Choroid plexus epithelial cell (primary cell): Measurements from ENCODE around the gene PRKG2.

Experiments
- DNase-seq: peaks from one replicate; pipeline ENCODE4 v3.0.0-alpha.2; 2010; ENCODE audit warnings: low read depth
- H3K4me3 ChIP-seq: 2 replicates; pipeline ENCODE4 v1.5.1; 2011; ENCODE audit warnings: low read depth, mild to moderate bottlenecking, control low read depth, low read length, moderate library complexity
- TF ChIP-seq, protein P1 (sequence below): conservative IDR thresholded peaks from 2 replicates; pipeline ENCODE4 v1.5.1; 2011; ENCODE audit warnings: low read depth, mild to moderate bottlenecking, control low read depth, inconsistent platforms, low read length, moderate library complexity

Gene PRKG2

DNA sequence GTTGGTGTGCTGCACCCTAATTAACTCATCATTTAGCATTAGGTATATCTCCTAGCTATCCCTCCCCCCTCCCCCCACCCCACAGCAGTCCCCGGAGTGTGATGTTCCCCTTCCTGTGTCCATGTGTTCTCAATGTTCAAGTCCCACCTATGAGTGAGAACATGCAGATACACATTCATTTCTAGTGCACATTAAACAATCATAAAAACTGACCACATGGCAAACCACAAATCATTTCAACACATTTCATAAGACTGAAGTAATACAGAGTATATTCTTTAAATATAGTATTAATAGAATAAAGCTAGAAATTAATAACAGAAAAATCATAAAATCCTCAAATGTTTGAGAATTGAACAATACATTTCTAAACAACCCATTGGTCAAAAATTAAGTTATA is 34.1 kb downstream of the PRKG2 start:
- no peak overlapping the region for H3K4me3 ChIP-seq
- peak; percentile 71 for DNase-seq
- TF ChIP-seq, protein P1, sequence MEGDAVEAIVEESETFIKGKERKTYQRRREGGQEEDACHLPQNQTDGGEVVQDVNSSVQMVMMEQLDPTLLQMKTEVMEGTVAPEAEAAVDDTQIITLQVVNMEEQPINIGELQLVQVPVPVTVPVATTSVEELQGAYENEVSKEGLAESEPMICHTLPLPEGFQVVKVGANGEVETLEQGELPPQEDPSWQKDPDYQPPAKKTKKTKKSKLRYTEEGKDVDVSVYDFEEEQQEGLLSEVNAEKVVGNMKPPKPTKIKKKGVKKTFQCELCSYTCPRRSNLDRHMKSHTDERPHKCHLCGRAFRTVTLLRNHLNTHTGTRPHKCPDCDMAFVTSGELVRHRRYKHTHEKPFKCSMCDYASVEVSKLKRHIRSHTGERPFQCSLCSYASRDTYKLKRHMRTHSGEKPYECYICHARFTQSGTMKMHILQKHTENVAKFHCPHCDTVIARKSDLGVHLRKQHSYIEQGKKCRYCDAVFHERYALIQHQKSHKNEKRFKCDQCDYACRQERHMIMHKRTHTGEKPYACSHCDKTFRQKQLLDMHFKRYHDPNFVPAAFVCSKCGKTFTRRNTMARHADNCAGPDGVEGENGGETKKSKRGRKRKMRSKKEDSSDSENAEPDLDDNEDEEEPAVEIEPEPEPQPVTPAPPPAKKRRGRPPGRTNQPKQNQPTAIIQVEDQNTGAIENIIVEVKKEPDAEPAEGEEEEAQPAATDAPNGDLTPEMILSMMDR = no peak

- DNase-seq = peak; percentile 24
- TF ChIP-seq, protein P1 = no peak
- no peak overlapping the region for H3K4me3 ChIP-seq
Measured at GRCh38 chr4:81179326-81179725, 35.7 kb downstream of the PRKG2 start.

- DNase-seq = peak; percentile 84
- H3K4me3 ChIP-seq = no peak overlapping the region
- TF ChIP-seq, protein P1 = no peak
Measured at GRCh38 chr4:81173213-81173612, 41.8 kb downstream of the PRKG2 start.

- H3K4me3 ChIP-seq = no peak overlapping the region
- TF ChIP-seq, protein P1 = no peak
- peak; percentile 64 for DNase-seq
Measured at GRCh38 chr4:81166458-81167160, 48.4 kb downstream of the PRKG2 start.

DNA sequence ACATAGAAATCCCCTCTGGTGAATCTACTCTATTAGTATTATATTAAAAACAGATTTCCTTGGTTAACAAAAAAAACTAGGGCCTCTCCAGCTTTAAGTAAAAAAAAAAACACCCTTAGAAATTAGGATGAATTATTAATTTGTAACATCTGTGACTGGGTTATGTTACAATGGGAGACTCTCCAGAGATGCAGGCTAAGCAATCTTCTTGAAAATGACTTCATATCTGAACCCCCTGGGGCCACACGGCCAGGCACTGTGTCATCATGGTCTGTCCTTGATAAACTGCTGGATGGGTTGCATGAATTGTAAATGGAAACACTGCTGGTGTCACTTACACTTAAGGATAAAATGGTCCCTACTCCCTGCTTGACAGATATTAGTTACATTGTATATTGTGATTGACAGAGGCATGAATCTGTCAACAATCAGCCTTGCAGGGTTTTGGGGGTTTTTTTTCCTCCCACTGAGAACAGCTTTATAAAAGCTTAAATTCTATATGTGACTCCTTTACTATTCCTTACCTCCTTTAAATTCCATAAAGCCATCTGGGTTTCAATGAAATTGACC is 49.1 kb downstream of the PRKG2 start:
- TF ChIP-seq, protein P1 = no peak

DNA sequence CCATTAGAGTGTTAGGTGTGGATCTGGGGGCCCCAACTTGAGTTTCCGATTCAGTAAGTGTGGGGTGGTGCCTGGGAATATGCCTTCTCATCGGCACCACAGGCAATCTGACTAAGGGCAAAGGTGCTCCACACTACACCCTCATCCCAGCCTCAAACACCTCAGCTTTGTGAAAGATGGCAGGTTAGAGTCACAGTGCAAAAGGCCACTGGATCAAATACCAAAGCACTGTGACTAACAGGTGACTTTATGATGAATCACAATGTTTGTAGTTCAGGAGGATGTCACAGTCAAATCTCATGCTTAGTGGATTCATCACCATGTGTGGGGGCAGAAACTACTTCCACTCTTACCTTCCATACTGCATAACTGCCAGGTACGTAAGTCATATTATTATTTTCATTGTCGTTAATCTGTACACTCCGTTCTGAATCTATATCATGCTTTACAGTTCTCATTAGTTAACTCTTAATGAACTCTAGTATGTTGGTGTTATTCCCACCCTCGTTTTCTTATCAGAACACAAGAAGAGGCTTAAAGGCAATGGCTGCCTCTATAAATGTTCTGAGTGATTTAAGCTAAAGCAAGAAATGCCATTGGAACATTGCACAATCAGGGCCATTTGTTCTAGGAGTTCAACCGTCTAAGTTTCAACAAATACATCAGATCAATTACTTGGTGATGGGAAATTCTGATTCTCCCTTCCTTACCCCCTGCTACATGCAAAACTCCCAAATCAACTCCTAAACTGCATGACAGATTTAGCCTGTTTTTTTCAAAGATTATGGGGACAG is 50.2 kb downstream of the PRKG2 start:
- no peak overlapping the region for H3K4me3 ChIP-seq
- DNase-seq = peak; percentile 56

More for the DNA sequence above, 49.1 kb downstream of the PRKG2 start:
- peak; percentile 42 for DNase-seq
- no peak overlapping the region for H3K4me3 ChIP-seq

More for the DNA sequence above, 50.2 kb downstream of the PRKG2 start:
- TF ChIP-seq, protein P1 = no peak
